GM18907 (cell line): ENCODE data around the gene FKBP1B.
"Not testable (repeated sequence)": the region's sequence is repeated elsewhere in the genome, so short reads cannot be mapped to it uniquely, and the experiment has no call there.

ENCODE experiments used
- ATAC-seq: cut with Tn5 transposase; IDR thresholded peaks from one replicate; pipeline ENCODE4 v1.9.1; 2021; ENCODE audit warnings: mild to moderate bottlenecking, moderate library complexity; ENCODE audit not compliant: unreplicated experiment

FKBP1B gene

GRCh38 chr2:24049485-24050021 lies at the start of gene FKBP1B:
Gene FKBP1B, plus strand, starts transcription at chr2:24049741. Its CDS starts 109 bp downstream, at chr2:24049850.
- ATAC-seq: no peak

DNA sequence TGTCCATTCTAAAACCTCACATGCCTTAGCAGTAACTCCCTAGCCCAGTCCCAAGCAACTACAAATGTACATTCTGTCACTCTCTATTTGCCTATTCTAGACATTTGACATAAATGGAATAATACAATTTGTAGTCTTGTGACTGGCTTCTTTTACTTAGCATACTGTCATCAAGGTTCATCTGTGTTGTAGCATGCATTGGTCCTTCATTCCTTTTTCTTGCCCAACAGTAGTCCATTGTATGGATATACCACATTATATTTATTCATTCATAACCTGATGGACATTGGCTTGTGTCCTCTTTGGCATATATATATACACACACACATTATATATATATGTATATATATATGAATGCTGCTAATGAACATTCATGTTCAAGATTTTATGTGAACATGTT lies 41.8 kb upstream of the FKBP1B start:
- no peak for ATAC-seq

DNA sequence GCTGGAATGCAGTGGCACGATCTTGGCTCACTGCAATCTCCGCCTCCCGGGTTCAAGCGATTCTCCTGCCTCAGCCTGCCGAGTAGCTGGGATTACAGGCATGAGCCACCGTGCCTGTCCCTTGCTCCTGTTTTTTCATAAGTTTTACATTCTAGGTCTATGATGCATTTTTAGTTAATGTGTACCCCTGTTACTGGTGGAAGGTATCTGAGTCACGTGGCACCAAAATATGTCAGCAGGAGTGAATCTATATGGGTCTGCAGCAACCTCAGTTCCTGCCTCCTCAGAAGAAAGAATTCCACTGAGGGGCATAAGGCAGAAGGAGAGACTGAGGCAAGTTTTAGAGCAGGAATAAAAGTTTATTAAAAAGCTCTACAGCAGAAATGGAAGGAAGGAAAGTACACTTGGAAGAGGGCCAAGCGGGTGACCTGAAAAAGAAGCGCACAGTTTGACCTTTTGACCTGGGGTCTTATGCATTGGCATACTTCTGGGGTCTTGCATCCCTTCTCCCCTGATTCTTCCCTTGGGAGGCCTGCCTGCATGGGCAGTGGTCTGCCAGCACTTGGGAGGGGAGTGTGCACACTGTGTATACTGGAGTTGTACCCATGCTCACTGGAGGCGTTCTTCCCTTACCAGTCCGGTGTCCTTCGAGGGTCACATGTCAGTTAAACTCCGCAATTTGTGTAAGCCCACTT lies 40.7 kb upstream of the FKBP1B start:
- no peak for ATAC-seq

GRCh38 chr2:24009367-24009679 lies 40.2 kb upstream of the FKBP1B start:
- no peak for ATAC-seq

DNA sequence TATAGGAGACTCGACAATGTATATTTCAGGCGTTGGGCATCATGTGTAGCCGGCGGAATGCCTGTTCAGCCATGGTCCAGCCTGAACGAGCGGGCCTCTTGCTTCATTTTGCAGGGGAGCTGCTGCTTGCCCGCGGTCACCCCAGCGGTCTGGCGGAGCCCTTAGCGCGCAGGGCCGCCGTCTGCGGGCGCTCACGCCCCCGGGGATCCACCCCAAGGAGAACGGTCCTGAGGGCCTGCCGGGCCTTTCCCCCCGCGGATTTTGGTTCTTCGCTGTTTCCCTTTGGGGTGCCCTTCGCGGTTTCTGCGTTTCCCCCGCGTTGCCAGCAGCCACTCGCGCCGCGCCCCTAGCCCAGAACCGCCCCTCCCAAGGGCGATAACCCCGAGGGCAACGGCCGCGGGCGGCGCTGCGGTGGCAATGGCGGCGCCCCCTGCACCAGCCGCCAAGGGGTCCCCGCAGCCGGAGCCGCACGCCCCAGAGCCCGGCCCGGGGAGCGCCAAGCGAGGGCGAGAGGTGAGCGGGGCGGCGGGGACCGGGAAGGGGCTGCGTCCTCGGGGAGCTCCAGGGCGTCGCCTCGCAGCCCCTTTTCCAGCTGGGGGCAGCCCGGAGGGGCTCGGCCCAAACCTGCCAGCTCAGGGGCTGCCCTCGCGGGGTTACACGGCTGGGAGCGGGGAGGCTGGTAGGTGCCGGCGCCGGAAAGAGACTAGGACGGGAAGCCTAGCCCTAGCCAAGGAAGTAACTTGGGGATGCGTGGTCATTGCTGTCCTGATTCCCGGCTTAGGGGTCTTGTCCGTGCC lies 39.7 kb upstream of the FKBP1B start, which contains the start of gene MFSD2B:
MFSD2B (plus strand) TSS at position 406 of the 797 bp plus-strand sequence; CDS start at position 418, 12 bp downstream.
- no peak for ATAC-seq

DNA sequence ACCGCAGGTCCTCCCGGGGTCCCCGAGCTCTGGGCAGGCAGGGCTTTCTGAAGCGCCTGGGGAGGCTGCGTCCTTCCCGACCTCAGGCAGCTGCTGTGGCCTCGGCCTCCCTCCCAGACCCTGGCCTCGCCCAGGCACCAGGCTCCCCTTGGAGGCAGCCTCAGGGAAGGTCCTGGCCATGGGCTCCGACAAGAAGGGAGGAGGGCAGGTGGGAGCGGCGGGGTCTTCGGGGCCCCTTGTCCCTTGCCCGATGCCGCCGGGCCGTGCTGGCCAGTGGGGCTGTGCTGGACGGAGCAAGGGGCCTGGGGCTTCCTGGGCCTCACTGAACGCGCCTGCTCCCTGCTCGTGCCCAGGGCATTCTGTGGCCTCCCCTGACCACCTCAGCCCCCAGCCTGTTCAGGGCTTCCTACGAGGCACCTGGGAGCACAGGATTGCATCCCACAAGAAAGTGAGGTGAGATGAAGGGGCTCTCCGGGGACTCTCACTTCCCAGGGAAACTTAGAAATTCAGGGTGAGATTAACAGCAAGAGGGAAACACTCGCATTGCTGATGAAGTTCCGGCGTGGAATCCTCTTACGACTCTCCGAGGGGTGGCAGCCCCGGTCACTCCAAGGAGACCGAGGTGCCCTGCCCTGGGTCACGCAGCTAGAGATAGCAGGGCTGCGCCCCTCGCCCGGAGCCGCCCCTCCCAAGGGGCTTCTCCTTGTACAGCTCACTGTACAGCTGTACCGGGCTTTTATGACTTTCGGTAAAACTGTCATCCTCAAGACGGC lies 38.9 kb upstream of the FKBP1B start:
- ATAC-seq: no peak

DNA sequence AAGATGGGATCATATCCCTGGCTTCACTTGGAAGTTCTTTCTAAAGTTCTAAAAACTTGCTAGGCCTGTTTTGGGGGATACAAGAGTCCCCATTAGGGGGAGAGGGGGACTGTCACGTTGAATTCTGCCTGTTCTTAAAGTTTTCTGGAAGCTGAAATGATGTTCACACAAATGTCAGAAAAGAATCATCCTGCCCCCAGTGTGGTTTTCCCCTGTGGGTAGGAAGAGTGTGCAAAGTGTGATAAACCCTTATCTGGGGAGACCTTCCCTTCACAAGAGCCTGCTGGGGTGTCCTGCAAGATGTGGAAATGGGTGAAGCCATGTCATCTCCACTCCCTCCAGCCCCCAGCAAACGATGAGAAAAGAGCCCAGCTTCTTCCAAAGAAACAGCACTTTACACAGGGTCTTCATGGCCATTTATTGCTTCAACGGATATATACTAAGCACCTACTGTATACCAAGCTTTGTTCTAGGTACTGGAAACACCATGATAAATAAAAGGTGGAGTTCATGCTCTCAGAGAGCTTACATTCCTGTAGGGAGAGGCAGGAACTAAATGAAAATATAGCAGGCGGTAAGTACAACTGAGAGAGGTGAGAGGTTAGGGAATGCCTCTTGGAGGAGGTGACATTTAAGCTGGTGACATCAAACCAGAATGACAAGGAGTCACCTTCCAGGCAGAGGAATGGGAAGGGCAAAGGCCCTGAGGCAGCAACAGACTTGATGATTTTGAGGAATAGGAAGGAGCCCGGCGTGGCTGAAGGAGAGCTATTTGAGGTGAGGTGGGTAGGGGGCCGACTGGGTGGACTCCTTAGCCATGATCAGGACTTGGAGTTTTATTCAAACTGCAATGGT lies 38.1 kb upstream of the FKBP1B start:
- no peak for ATAC-seq

- no peak for ATAC-seq
These were observed 36.9 kb upstream of the FKBP1B start for GRCh38 chr2:24012521-24013188.

DNA sequence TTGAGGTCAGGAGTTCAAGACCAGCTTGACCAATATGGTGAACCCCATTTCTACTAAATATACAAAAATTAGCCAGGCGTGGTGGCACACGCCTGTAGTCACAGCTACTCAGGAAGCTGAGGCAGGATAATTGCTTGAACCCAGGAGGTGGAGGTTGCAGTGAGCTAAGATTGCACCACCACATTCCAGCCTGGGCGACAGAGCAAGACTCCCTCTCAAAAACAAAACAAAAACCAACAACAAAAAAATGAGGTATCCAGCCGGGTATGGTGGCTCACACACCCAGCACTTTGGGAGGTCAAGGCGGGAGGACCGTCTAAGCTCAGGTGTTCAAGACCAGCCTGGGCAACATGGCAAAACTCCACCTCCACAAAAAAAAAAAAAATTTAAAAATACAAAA lies 34.6 kb upstream of the FKBP1B start:
- not testable (repeated sequence) for ATAC-seq

- no peak for ATAC-seq
These were observed 33.8 kb upstream of the FKBP1B start for GRCh38 chr2:24015562-24016375.

GRCh38 chr2:24016376-24016761 lies 33.2 kb upstream of the FKBP1B start:
- no peak for ATAC-seq

DNA sequence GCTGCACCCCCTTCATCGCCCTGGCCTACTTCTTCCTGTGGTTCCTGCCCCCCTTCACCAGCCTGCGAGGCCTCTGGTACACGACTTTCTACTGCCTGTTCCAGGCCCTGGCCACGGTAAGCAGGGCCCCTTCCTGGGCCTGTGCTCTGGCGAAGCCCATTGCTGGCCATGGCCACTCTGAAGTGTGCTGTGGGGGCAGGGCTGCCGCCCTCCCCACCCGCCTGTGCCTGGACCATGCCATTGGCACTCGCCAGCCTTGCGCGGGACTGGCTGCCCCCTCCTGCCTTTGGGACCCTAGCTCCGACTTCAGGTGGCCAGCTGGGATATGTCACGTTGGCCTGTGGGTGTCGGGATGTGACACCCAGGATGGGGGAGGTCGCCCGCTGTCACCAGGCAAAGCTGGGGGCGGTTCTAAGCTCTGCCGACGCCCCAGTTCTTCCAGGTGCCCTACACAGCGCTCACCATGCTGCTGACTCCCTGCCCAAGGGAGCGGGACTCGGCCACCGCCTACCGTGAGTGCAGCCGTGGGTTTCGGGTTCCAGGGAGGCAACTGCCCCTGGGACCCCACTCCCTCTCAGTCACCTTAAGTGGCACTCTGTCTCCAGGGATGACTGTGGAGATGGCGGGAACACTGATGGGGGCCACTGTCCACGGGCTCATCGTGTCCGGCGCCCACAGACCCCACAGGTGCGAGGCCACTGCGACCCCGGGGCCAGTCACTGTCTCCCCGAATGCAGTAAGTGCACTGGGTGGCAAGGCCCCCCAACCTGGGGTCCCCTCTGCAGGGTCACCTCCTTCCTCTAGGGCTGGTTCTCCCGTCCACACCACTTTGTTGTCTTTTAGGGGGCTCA lies 32.5 kb upstream of the FKBP1B start:
- no peak for ATAC-seq

DNA sequence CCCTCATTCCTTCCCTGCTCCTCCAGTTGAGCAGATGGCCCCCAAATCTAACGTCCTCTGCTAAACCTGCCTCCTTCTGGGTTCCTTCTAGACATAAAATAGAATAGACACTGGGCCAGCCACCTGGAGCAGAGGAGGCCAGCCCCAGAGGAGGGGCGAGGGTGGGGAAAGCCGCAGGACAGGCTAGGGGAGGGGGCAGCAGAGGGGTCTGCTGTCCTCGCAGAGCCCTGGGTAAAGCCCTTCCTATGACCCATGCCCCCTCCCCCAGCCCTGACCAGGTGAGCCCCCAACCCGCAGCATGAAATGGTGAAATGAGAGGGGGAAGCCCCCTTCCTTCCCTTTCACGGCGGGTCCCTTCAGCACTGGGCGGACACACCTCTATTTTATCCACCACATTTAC lies 31.8 kb upstream of the FKBP1B start:
- no peak for ATAC-seq

GRCh38 chr2:24018241-24018640 lies 31.3 kb upstream of the FKBP1B start:
- no peak for ATAC-seq

GRCh38 chr2:24019729-24020128 lies 29.8 kb upstream of the FKBP1B start:
- no peak for ATAC-seq

DNA sequence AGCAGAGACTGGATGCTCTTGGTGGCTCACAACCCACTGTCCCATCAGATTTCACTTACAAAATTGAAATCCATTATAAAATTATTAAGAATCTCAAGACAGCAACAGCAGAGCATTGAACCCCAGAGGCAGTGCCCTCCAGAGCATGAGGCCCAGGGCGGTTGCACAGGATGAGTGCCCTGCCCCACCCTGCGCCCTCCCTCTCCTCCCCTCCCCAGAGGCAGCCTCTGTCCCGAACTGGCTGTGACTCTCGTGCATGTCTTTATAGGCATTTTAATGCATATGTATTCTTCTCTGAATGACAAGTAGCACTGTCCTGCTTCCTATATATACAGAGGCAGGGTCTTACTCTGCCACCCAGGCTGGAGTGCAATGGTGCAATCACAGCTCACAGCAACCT lies 29.3 kb upstream of the FKBP1B start:
- ATAC-seq: no peak

GRCh38 chr2:24021122-24021998 lies 28.2 kb upstream of the FKBP1B start:
- no peak for ATAC-seq
